Neural progenitor cell (in vitro differentiated cells): ENCODE results near the gene SRRM5. TPM values are rescaled to one million over a fixed set of nuclear protein-coding genes. Genes with fewer than 3 reads are reported as not detected.
A peak's percentile ranks its signal among the peaks of the same experiment; 100 is the strongest.

ENCODE experiments used
- DNase-seq: peaks from one replicate; pipeline ENCODE4 v3.0.0-alpha.2; 2016; ENCODE audit warnings: low spot score
- H2AFZ ChIP-seq: fragments of 200-600 bp; sonication (generic); replicated peaks from 2 replicates; pipeline ENCODE4 v1.6.1; 2016; ENCODE audit warnings: antibody characterized with exemption
- H3F3A ChIP-seq: fragments of 200-600 bp; sonication (generic); 2 replicates; pipeline ENCODE4 v1.6.1; 2016; ENCODE audit warnings: antibody characterized with exemption, low read depth
- H3K27ac ChIP-seq: fragments of 200-600 bp; sonication (generic); 2 replicates; pipeline ENCODE4 v1.5.1; 2016; ENCODE audit warnings: mild to moderate bottlenecking
- H3K27me3 ChIP-seq: fragments of 200-600 bp; sonication (generic); 2 replicates; pipeline ENCODE4 v1.6.1; 2016; ENCODE audit warnings: mild to moderate bottlenecking, moderate library complexity
- H3K36me3 ChIP-seq: fragments of 200-600 bp; sonication (generic); 2 replicates; pipeline ENCODE4 v1.5.1; 2016
- H3K4me1 ChIP-seq: fragments of 200-600 bp; sonication (generic); 2 replicates; pipeline ENCODE4 v1.6.1; 2016; ENCODE audit warnings: mixed run types
- H3K4me2 ChIP-seq: fragments of 200-600 bp; sonication (generic); 2 replicates; pipeline ENCODE4 v1.6.1; 2016
- H3K4me3 ChIP-seq: fragments of 200-600 bp; sonication (generic); 2 replicates; pipeline ENCODE4 v1.5.1; 2016
- H3K79me2 ChIP-seq: fragments of 200-600 bp; sonication (generic); 2 replicates; pipeline ENCODE4 v1.6.1; 2016; ENCODE audit warnings: low read depth
- H3K9ac ChIP-seq: fragments of 200-600 bp; sonication (generic); 2 replicates; pipeline ENCODE4 v1.6.1; 2016
- H3K9me3 ChIP-seq: fragments of 200-600 bp; sonication (generic); 2 replicates; pipeline ENCODE4 v1.5.1; 2016; ENCODE audit warnings: low read depth
- H4K20me1 ChIP-seq: fragments of 200-600 bp; sonication (generic); 2 replicates; pipeline ENCODE4 v1.6.1; 2016; ENCODE audit warnings: low read depth
- H3K27ac Mint-ChIP-seq: 3 replicates; pipeline ENCODE4 v1.8.0; 2021; ENCODE audit warnings: mixed read lengths
- H3K27me3 Mint-ChIP-seq: 2 replicates; pipeline ENCODE4 v1.8.0; 2022; ENCODE audit warnings: low read depth, mild to moderate bottlenecking, inconsistent platforms, moderate library complexity, mixed read lengths; ENCODE audit not compliant: insufficient read depth
- H3K36me3 Mint-ChIP-seq: 3 replicates; pipeline ENCODE4 v1.8.0; 2021; ENCODE audit warnings: mixed read lengths
- H3K4me1 Mint-ChIP-seq: 3 replicates; pipeline ENCODE4 v1.8.0; 2021; ENCODE audit warnings: mixed read lengths
- H3K4me3 Mint-ChIP-seq: 3 replicates; pipeline ENCODE4 v1.8.0; 2021; ENCODE audit warnings: mild to moderate bottlenecking, moderate library complexity, mixed read lengths
- H3K9me3 Mint-ChIP-seq: 3 replicates; pipeline ENCODE4 v1.8.0; 2020; ENCODE audit warnings: mixed read lengths
- EZH2 ChIP-seq: fragments of 200-600 bp; sonication (generic); IDR thresholded peaks from 2 replicates; pipeline ENCODE4 v1.6.1; 2017; ENCODE audit warnings: antibody characterized with exemption, mild to moderate bottlenecking, moderate library complexity
- EZH2phosphoT487 ChIP-seq: fragments of 200-600 bp; sonication (generic); IDR thresholded peaks from 2 replicates; pipeline ENCODE4 v1.6.1; 2017; ENCODE audit warnings: antibody characterized with exemption
- total RNA-seq: library from RNA; depleted of rRNA; stranded (reverse); fragments of >200 nt; gene quantifications from 2 replicates; pipeline ENCODE4 v1.2.3, GENCODE V29; 2015; ENCODE audit warnings: low replicate concordance
- TF ChIP-seq, protein P1 (sequence below): fragments of 200-600 bp; sonication (generic); IDR thresholded peaks from 2 replicates; pipeline ENCODE4 v1.5.1; 2017; ENCODE audit warnings: antibody characterized with exemption, mild to moderate bottlenecking

Gene SRRM5
- total RNA-seq, 1 donor from 2014 or later, result not detected

DNA sequence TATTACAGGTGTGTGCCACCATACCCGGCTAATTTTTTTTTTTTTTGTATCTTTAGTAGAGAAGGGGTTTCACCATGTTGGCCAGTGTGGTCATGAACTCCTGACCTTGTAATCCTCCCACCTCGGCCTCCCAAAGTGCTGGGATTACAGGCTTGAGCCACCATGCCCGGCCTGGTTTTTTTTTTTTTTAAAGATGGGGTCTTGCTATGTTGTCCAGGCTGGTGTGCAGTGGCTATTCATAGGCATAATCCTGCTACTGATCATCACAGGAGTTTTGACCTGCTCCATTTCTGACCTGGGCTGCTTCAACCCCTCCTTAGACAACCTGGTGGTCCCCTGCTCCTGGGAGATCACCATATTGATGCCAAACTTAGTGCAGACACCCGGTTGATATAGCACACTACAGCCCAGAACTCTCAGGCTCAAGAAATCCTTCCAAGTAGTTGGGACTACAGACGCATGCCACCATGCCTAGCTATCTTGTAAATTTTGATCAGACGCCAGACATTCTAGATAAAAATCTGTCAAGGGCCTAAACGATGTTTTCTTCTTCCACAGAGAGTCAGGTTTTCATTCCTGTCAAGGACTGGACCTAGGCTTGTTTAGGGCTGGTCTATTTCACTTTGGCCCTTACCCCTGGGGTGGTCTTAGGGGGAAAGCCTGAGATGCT lies 48.5 kb downstream of the SRRM5 start:
- no peaks in the 10 kb centered on the region for H4K20me1 ChIP-seq

DNA sequence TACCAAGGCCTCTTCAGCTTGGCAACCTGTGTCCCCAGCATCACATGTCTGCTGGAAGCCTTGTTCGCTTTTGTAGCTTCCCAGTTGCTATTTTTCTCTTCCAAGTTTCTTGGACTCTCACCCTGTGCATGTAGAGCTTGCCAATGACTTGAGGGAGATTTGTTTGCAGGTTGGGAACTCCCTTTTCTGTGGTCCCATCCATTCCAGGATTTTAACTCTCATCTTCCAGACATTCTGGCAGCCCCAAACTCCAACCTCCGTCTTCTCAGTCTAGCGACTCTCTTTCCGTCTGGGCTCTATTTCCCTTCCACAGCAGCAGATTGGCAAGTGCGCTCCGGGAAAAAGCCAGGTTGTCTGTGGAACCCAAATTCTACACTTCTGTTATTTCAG lies 49.1 kb downstream of the SRRM5 start:
- H4K20me1 ChIP-seq, result no peaks in the 10 kb centered on the region
- Mint-ChIP-seq H3K9me3 (no peaks in the 10 kb centered on the region), H3K36me3 (peaks cover 47% of the 10 kb centered on the region), H3K27ac (no peak overlapping the region), H3K4me1 (peaks cover 6% of the 10 kb centered on the region), H3K27me3 (peaks cover 2% of the 10 kb centered on the region), H3K4me3 (no peak overlapping the region)
- H3K27ac ChIP-seq, result no peak overlapping the region
- no peaks in the 10 kb centered on the region for H3K9me3 ChIP-seq
- no peak overlapping the region for H3K4me2 ChIP-seq
- DNase-seq, result no peak
- H3K9ac ChIP-seq, result no peak overlapping the region
- no peaks in the 10 kb centered on the region for H3F3A ChIP-seq
- no peak overlapping the region for H2AFZ ChIP-seq
- no peak overlapping the region for H3K4me3 ChIP-seq
- TF ChIP-seq EZH2phosphoT487 (no peak), EZH2 (no peak)
- no peaks in the 10 kb centered on the region for H3K27me3 ChIP-seq
- H3K36me3 ChIP-seq, result no peaks in the 10 kb centered on the region
- H3K4me1 ChIP-seq, result no peaks in the 10 kb centered on the region
- H3K79me2 ChIP-seq, result no peaks in the 10 kb centered on the region

More for the DNA sequence above, 48.5 kb downstream of the SRRM5 start:
- H3F3A ChIP-seq, result no peaks in the 10 kb centered on the region
- no peak overlapping the region for H3K4me3 Mint-ChIP-seq
- H3K9me3 Mint-ChIP-seq, result no peaks in the 10 kb centered on the region
- H3K27me3 Mint-ChIP-seq, result peaks cover 2% of the 10 kb centered on the region
- no peak for DNase-seq
- no peaks in the 10 kb centered on the region for H3K79me2 ChIP-seq
- no peak overlapping the region for H2AFZ ChIP-seq
- no peak overlapping the region for H3K27ac Mint-ChIP-seq
- H3K27me3 ChIP-seq, result no peaks in the 10 kb centered on the region
- no peaks in the 10 kb centered on the region for H3K9me3 ChIP-seq
- TF ChIP-seq, protein P1, sequence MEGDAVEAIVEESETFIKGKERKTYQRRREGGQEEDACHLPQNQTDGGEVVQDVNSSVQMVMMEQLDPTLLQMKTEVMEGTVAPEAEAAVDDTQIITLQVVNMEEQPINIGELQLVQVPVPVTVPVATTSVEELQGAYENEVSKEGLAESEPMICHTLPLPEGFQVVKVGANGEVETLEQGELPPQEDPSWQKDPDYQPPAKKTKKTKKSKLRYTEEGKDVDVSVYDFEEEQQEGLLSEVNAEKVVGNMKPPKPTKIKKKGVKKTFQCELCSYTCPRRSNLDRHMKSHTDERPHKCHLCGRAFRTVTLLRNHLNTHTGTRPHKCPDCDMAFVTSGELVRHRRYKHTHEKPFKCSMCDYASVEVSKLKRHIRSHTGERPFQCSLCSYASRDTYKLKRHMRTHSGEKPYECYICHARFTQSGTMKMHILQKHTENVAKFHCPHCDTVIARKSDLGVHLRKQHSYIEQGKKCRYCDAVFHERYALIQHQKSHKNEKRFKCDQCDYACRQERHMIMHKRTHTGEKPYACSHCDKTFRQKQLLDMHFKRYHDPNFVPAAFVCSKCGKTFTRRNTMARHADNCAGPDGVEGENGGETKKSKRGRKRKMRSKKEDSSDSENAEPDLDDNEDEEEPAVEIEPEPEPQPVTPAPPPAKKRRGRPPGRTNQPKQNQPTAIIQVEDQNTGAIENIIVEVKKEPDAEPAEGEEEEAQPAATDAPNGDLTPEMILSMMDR, result no peak
- TF ChIP-seq EZH2, result no peak
- H3K4me1 ChIP-seq, result no peaks in the 10 kb centered on the region
- H3K4me1 Mint-ChIP-seq, result peaks cover 6% of the 10 kb centered on the region
- peaks cover 51% of the 10 kb centered on the region for H3K36me3 Mint-ChIP-seq
- no peaks in the 10 kb centered on the region for H3K36me3 ChIP-seq
- no peak overlapping the region for H3K9ac ChIP-seq
- no peak overlapping the region for H3K4me2 ChIP-seq
- H3K4me3 ChIP-seq, result no peak overlapping the region
- no peak overlapping the region for H3K27ac ChIP-seq

- Histone ChIP-seq H2AFZ (no peak overlapping the region), H3K36me3 (no peaks in the 10 kb centered on the region), H4K20me1 (no peaks in the 10 kb centered on the region), H3K27me3 (peaks cover 6% of the 10 kb centered on the region), H3K9ac (no peak overlapping the region), H3K4me3 (no peak overlapping the region), H3K4me1 (peaks cover 4% of the 10 kb centered on the region), H3K4me2 (no peak overlapping the region), H3K9me3 (no peaks in the 10 kb centered on the region), H3K79me2 (no peaks in the 10 kb centered on the region), H3F3A (peaks cover 5% of the 10 kb centered on the region), H3K27ac (no peak overlapping the region)
- Mint-ChIP-seq H3K9me3 (no peaks in the 10 kb centered on the region), H3K36me3 (peaks cover 42% of the 10 kb centered on the region), H3K4me1 (peaks cover 10% of the 10 kb centered on the region), H3K4me3 (no peak overlapping the region), H3K27ac (no peak overlapping the region), H3K27me3 (peaks cover 4% of the 10 kb centered on the region)
- TF ChIP-seq, protein P1, result peak; percentile 59
- no peak for TF ChIP-seq EZH2
- peak; percentile 59 for DNase-seq
Measured at GRCh38 chr19:43662487-43662886, 50.6 kb downstream of the SRRM5 start.

- Mint-ChIP-seq H3K4me3 (no peak overlapping the region), H3K4me1 (peaks cover 17% of the 10 kb centered on the region), H3K27me3 (peaks cover 10% of the 10 kb centered on the region), H3K27ac (no peak overlapping the region), H3K36me3 (peaks cover 41% of the 10 kb centered on the region), H3K9me3 (peaks cover 2% of the 10 kb centered on the region)
- Histone ChIP-seq H3K9me3 (no peaks in the 10 kb centered on the region), H3K9ac (no peak overlapping the region), H4K20me1 (no peaks in the 10 kb centered on the region), H2AFZ (no peak overlapping the region), H3F3A (peaks cover 12% of the 10 kb centered on the region), H3K36me3 (no peaks in the 10 kb centered on the region), H3K4me2 (no peak overlapping the region), H3K27me3 (peaks cover 9% of the 10 kb centered on the region), H3K27ac (no peak overlapping the region), H3K4me1 (peaks cover 6% of the 10 kb centered on the region), H3K4me3 (no peak overlapping the region), H3K79me2 (no peaks in the 10 kb centered on the region)
- no peak for DNase-seq
- no peak for TF ChIP-seq EZH2phosphoT487
- TF ChIP-seq, protein P1, result no peak
- no peak for TF ChIP-seq EZH2
Measured at GRCh38 chr19:43664018-43664417, 52.1 kb downstream of the SRRM5 start.
